Neural cell (in vitro differentiated cells): ENCODE measurements around the gene SRD5A1. TPM values are rescaled to one million over a fixed set of nuclear protein-coding genes. Genes with fewer than 3 reads are reported as not detected.

ENCODE experiments used
- H2AFZ ChIP-seq: fragments of 200-600, 300-800 bp; sonication (generic), shearing (Covaris generic); 2 replicates; pipeline ENCODE4 v1.6.0; 2014; ENCODE audit warnings: low read depth, mild to moderate bottlenecking, antibody characterized with exemption, low read length, moderate library complexity
- H3F3A ChIP-seq: fragments of 200-600 bp; shearing (Covaris generic); 2 replicates; pipeline ENCODE4 v1.6.1; 2016; ENCODE audit warnings: mild to moderate bottlenecking, moderate library complexity, mixed read lengths, antibody characterized with exemption, low read length; ENCODE audit not compliant: insufficient read depth, poor library complexity, severe bottlenecking
- H3K27ac ChIP-seq: fragments of 200-600, 300-800 bp; sonication (generic), shearing (Covaris generic); 2 replicates; pipeline ENCODE4 v1.5.1; 2014; ENCODE audit warnings: mild to moderate bottlenecking, low read length, moderate library complexity
- H3K27me3 ChIP-seq: fragments of 300-800, 200-600 bp; sonication (generic), shearing (Covaris generic); 2 replicates; pipeline ENCODE4 v1.6.0; 2014; ENCODE audit warnings: mild to moderate bottlenecking, low read depth, low read length, moderate library complexity; ENCODE audit not compliant: insufficient read depth
- H3K36me3 ChIP-seq: fragments of 300-800, 200-600 bp; sonication (generic), shearing (Covaris generic); 2 replicates; pipeline ENCODE4 v1.5.1; 2014; ENCODE audit warnings: mild to moderate bottlenecking, antibody characterized with exemption, low read length, moderate library complexity; ENCODE audit not compliant: insufficient read depth
- H3K4me2 ChIP-seq: fragments of 300-800, 200-600 bp; sonication (generic), shearing (Covaris generic); 2 replicates; pipeline ENCODE4 v1.6.0; 2014; ENCODE audit warnings: mild to moderate bottlenecking, low read length
- H3K4me3 ChIP-seq: fragments of 300-800, 200-600 bp; sonication (generic), shearing (Covaris generic); 2 replicates; pipeline ENCODE4 v1.5.1; 2014; ENCODE audit warnings: mild to moderate bottlenecking, low read length, moderate library complexity
- H3K79me2 ChIP-seq: fragments of 200-600 bp; shearing (Covaris generic); replicated peaks from 2 replicates; pipeline ENCODE4 v1.6.0; 2014; ENCODE audit warnings: mild to moderate bottlenecking, low read length, moderate library complexity; ENCODE audit not compliant: insufficient read depth
- H3K9ac ChIP-seq: fragments of 300-800, 200-600 bp; sonication (generic), shearing (Covaris generic); 2 replicates; pipeline ENCODE4 v1.6.1; 2016; ENCODE audit warnings: mild to moderate bottlenecking, low read length, mixed read lengths
- H3K9me2 ChIP-seq: fragments of 200-600 bp; shearing (Covaris generic); 2 replicates; pipeline ENCODE4 v1.6.1; 2016; ENCODE audit warnings: mild to moderate bottlenecking, low read length, mixed read lengths; ENCODE audit not compliant: insufficient read depth
- H3K9me3 ChIP-seq: fragments of 200-600, 300-800 bp; sonication (generic), shearing (Covaris generic); 2 replicates; pipeline ENCODE4 v1.6.1; 2016; ENCODE audit warnings: mild to moderate bottlenecking, mixed run types, low read length, moderate library complexity, mixed read lengths
- H4K20me1 ChIP-seq: fragments of 200-600 bp; shearing (Covaris generic); 2 replicates; pipeline ENCODE4 v1.6.1; 2016; ENCODE audit warnings: mild to moderate bottlenecking, mixed run types; ENCODE audit not compliant: insufficient read depth
- EP300 ChIP-seq: fragments of 450-650 bp; conservative IDR thresholded peaks from 2 replicates; pipeline ENCODE4 v1.6.1; 2014; ENCODE audit warnings: antibody characterized with exemption, mild to moderate bottlenecking, moderate library complexity; ENCODE audit not compliant: poor library complexity, severe bottlenecking
- EZH2 ChIP-seq: fragments of 200-600, 300-800 bp; shearing (Covaris generic), sonication (generic); IDR thresholded peaks from 2 replicates; pipeline ENCODE4 v1.6.1; 2014; ENCODE audit warnings: antibody characterized with exemption, low read length, borderline replicate concordance, mild to moderate bottlenecking; ENCODE audit not compliant: insufficient read depth, poor library complexity, severe bottlenecking
- MXI1 ChIP-seq: fragments of 450-650 bp; conservative IDR thresholded peaks from 2 replicates; pipeline ENCODE4 v1.6.1; 2014; ENCODE audit warnings: antibody characterized with exemption, mild to moderate bottlenecking; ENCODE audit not compliant: poor library complexity, severe bottlenecking
- POLR2AphosphoS5 ChIP-seq: IDR thresholded peaks from 2 replicates; pipeline ENCODE4 v1.6.1; 2012
- RAD21 ChIP-seq: fragments of 450-650 bp; conservative IDR thresholded peaks from 2 replicates; pipeline ENCODE4 v1.6.1; 2014; ENCODE audit warnings: antibody characterized with exemption, mild to moderate bottlenecking, moderate library complexity
- REST ChIP-seq: IDR thresholded peaks from 2 replicates; pipeline ENCODE4 v1.6.1; 2012; ENCODE audit warnings: borderline replicate concordance
- SMC3 ChIP-seq: fragments of 450-650 bp; conservative IDR thresholded peaks from 2 replicates; pipeline ENCODE4 v1.6.1; 2014; ENCODE audit warnings: antibody characterized with exemption, mild to moderate bottlenecking, moderate library complexity; ENCODE audit not compliant: poor library complexity
- TAF1 ChIP-seq: IDR thresholded peaks from 2 replicates; pipeline ENCODE4 v1.6.1; 2012; ENCODE audit warnings: low read depth
- polyA plus RNA-seq: library from polyadenylated mRNA; depleted of rRNA; stranded (reverse); fragments of >200 nt; gene quantifications from 2 replicates; pipeline ENCODE4 v1.2.3, GENCODE V29; 2014
- TF ChIP-seq, protein P1 (sequence below): fragments of 450-650 bp; IDR thresholded peaks from 2 replicates; pipeline ENCODE4 v1.5.1; 2014; ENCODE audit warnings: antibody characterized with exemption, mild to moderate bottlenecking, moderate library complexity; ENCODE audit not compliant: poor library complexity, severe bottlenecking

The SRD5A1 gene
- polyA plus RNA-seq, 1 donor from 2014 or later: 122 TPM

DNA sequence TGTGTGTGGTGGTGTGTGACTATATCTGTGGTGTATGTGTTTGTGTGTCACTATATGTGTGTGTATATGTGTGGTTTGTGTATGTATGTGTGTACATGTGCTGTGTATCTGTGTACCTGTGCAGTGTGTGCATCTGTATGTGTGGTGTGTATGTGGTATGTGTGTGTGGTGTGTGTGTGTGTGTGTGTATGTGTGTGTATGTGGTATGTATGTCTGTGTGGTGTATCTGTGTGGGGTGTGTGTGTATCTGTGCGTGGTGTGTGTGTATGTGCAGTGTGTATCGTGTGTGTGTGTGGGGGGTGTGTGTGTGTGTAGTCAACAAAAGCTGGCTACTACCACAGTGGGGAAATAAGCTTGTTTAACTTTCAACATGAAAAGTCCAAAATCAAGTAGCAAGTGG is 48.4 kb downstream of the SRD5A1 start:
- no peaks in the 10 kb centered on the region for H4K20me1 ChIP-seq
- H3K36me3 ChIP-seq: no peaks in the 10 kb centered on the region
- no peaks in the 10 kb centered on the region for H3K9me2 ChIP-seq
- no peak overlapping the region for H3K9ac ChIP-seq
- TF ChIP-seq EZH2: no peak
- no peak for TF ChIP-seq SMC3
- TF ChIP-seq, protein P1, sequence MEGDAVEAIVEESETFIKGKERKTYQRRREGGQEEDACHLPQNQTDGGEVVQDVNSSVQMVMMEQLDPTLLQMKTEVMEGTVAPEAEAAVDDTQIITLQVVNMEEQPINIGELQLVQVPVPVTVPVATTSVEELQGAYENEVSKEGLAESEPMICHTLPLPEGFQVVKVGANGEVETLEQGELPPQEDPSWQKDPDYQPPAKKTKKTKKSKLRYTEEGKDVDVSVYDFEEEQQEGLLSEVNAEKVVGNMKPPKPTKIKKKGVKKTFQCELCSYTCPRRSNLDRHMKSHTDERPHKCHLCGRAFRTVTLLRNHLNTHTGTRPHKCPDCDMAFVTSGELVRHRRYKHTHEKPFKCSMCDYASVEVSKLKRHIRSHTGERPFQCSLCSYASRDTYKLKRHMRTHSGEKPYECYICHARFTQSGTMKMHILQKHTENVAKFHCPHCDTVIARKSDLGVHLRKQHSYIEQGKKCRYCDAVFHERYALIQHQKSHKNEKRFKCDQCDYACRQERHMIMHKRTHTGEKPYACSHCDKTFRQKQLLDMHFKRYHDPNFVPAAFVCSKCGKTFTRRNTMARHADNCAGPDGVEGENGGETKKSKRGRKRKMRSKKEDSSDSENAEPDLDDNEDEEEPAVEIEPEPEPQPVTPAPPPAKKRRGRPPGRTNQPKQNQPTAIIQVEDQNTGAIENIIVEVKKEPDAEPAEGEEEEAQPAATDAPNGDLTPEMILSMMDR: no peak
- no peak for TF ChIP-seq MXI1
- TF ChIP-seq REST: no peak
- TF ChIP-seq EP300: no peak
- no peak for TF ChIP-seq TAF1
- TF ChIP-seq POLR2AphosphoS5: no peak
- TF ChIP-seq RAD21: no peak
- peaks cover 20% of the 10 kb centered on the region for H3K27me3 ChIP-seq
- H3K27ac ChIP-seq: no peak overlapping the region
- no peaks in the 10 kb centered on the region for H3K79me2 ChIP-seq
- H3K4me3 ChIP-seq: no peak overlapping the region
- no peaks in the 10 kb centered on the region for H3F3A ChIP-seq
- H2AFZ ChIP-seq: no peak overlapping the region
- no peaks in the 10 kb centered on the region for H3K9me3 ChIP-seq
- H3K4me2 ChIP-seq: no peak overlapping the region

DNA sequence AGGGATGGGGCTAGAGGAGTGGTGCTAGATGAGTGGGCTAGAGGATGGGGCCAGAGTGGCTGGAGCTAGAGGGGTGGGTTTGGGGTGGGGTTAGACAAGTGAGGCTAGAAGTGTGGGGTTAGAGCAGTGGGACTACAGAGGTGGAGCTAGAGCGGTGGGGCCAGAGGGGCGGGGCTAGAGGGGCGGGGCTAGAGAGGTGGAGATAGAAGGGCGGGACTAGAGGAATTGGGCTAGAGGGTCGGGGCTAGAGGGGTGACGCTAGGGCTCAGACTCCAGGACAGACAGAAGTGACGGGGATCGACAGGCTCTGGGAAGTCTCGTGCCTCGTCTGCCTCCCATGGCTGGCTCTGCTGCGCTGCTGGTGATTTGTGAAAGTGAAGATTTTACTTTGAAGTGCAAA is 49.0 kb downstream of the SRD5A1 start:
- H3K4me3 ChIP-seq: no peak overlapping the region

More for the DNA sequence above, 49.0 kb downstream of the SRD5A1 start:
- TF ChIP-seq TAF1 (no peak), RAD21 (no peak), POLR2AphosphoS5 (no peak), REST (no peak), SMC3 (no peak), EZH2 (no peak), EP300 (no peak), MXI1 (no peak)
- TF ChIP-seq, protein P1: no peak
- H3K27ac ChIP-seq: no peak overlapping the region
- H3K27me3 ChIP-seq: peaks cover 25% of the 10 kb centered on the region
- H3K36me3 ChIP-seq: no peaks in the 10 kb centered on the region
- no peaks in the 10 kb centered on the region for H4K20me1 ChIP-seq
- H3F3A ChIP-seq: no peaks in the 10 kb centered on the region
- H3K9ac ChIP-seq: no peak overlapping the region
- no peaks in the 10 kb centered on the region for H3K9me2 ChIP-seq
- no peak overlapping the region for H3K4me2 ChIP-seq
- H2AFZ ChIP-seq: no peak overlapping the region
- no peaks in the 10 kb centered on the region for H3K9me3 ChIP-seq
- H3K79me2 ChIP-seq: no peaks in the 10 kb centered on the region
